Left lung (tissue), 10 donors: ENCODE results near the gene BAIAP2L2. TPM values are rescaled to one million over a fixed set of nuclear protein-coding genes. Genes with fewer than 3 reads are reported as not detected.

Experiments
- ATAC-seq: fragments of 200-7000 bp; cut with Tn5 transposase; one replicate; pipeline ENCODE4 v1.9.1; 2020; ENCODE audit warnings: moderate library complexity
- DNase-seq, 4 donors: peaks; one replicate each; pipeline ENCODE4 v3.0.0-alpha.2; 2013 to 2020
- H3K27ac ChIP-seq, 2 donors: fragments of 200-600 bp; sonication (generic) in 1 of 2; one replicate each; pipeline versions ENCODE4 v1.5.0 to v1.8.0; 2020 to 2021
- H3K27me3 ChIP-seq, 2 donors: fragments of 200-600 bp; sonication (generic) in 1 of 2; one replicate each; pipeline versions ENCODE4 v1.5.0 to v1.8.0; 2020 to 2021
- H3K36me3 ChIP-seq, 2 donors: fragments of 200-600 bp; sonication (generic) in 1 of 2; one replicate each; pipeline versions ENCODE4 v1.5.0 to v1.8.0; 2020 to 2021
- H3K4me1 ChIP-seq, 2 donors: fragments of 200-600 bp; one replicate each; pipeline ENCODE4 v1.8.0; 2021
- H3K4me3 ChIP-seq, 2 donors: fragments of 200-600 bp; sonication (generic) in 1 of 2; one replicate each; pipeline versions ENCODE4 v1.5.0 to v1.8.0; 2020 to 2021; ENCODE audit warnings: mild to moderate bottlenecking in 1 of 2
- H3K9me3 ChIP-seq, 2 donors: fragments of 200-600 bp; sonication (generic) in 1 of 2; one replicate each; pipeline versions ENCODE4 v1.5.0 to v1.8.0; 2020 to 2021
- intact Hi-C, 2 donors: fragments of 100-400 bp; cut with DNase I; formaldehyde crosslinking; loops; one replicate each; pipeline versions ENCODE4 v1.11.2 to v1.14.2; 2022
- polyA plus RNA-seq, 6 donors: library from polyadenylated mRNA; unstranded; fragments of 120-200 nt; gene quantifications; one replicate each; pipeline ENCODE4 v1.2.1, GENCODE V29; 2013; ENCODE audit not compliant: insufficient read length in 6 of 6
- total RNA-seq, 2 donors: library from RNA; stranded (reverse); fragmentation: NEBNext Ultra II Directional; extraction: Animal tissue kit (Norgen Biotek cat#: 25700); gene quantifications; one replicate each; pipeline ENCODE4 v1.2.1, GENCODE V29; 2021
- TF ChIP-seq, protein P1 (sequence below), 2 donors: fragments of 200-600 bp; sonication (generic) in 1 of 2; IDR thresholded peaks; one replicate each; pipeline versions ENCODE4 v1.5.0 to v1.8.0; 2021; ENCODE audit warnings: antibody characterized with exemption in 2 of 2
- donor health status: DM: no; HTN: yes; CAD: no.
- donor health status: DM: no; HTN: no; CAD: no.

The BAIAP2L2 gene
- total and polyA plus RNA-seq, 8 donors = 0.34 to 1.5 (median 0.99) TPM

DNA sequence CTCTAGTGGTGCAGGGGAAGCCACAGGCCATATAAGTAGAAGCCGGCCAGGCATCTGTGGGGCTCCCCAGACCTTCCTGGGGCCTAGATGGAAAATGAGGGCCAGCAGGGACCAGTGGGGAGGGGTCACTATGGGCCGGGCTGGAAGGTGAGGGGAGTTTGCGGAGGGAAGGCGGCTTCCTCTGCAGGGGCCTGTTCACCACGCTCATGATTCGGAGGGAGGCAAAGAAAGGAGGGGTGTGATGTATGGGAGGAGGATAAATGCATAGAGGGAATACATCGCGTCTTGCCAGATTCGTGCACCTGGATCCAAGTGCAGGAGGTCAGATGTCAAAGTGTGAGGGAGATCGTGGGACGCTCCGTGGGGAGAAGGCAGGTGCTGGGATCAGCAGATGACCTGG lies 33.4 kb downstream of the BAIAP2L2 start:
- H3K27me3 ChIP-seq = peaks cover 12 to 22% of the 10 kb centered on the region in 2 donors
- H3K4me1 ChIP-seq = peaks cover 11 to 19% of the 10 kb centered on the region in 2 donors
- H3K9me3 ChIP-seq = no peaks in the 10 kb centered on the region
- DNase-seq = peak in 1 of 4 donors; percentile 43
- no peak overlapping the region for H3K27ac ChIP-seq
- TF ChIP-seq, protein P1, sequence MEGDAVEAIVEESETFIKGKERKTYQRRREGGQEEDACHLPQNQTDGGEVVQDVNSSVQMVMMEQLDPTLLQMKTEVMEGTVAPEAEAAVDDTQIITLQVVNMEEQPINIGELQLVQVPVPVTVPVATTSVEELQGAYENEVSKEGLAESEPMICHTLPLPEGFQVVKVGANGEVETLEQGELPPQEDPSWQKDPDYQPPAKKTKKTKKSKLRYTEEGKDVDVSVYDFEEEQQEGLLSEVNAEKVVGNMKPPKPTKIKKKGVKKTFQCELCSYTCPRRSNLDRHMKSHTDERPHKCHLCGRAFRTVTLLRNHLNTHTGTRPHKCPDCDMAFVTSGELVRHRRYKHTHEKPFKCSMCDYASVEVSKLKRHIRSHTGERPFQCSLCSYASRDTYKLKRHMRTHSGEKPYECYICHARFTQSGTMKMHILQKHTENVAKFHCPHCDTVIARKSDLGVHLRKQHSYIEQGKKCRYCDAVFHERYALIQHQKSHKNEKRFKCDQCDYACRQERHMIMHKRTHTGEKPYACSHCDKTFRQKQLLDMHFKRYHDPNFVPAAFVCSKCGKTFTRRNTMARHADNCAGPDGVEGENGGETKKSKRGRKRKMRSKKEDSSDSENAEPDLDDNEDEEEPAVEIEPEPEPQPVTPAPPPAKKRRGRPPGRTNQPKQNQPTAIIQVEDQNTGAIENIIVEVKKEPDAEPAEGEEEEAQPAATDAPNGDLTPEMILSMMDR (IDR thresholded peaks at IDR 0.05) = no peak
- no peak overlapping the region for H3K4me3 ChIP-seq
- ATAC-seq = no peak
- intact Hi-C loops = no loop called here
- H3K36me3 ChIP-seq = peaks cover 0 to 43% of the 10 kb centered on the region in 2 donors

DNA sequence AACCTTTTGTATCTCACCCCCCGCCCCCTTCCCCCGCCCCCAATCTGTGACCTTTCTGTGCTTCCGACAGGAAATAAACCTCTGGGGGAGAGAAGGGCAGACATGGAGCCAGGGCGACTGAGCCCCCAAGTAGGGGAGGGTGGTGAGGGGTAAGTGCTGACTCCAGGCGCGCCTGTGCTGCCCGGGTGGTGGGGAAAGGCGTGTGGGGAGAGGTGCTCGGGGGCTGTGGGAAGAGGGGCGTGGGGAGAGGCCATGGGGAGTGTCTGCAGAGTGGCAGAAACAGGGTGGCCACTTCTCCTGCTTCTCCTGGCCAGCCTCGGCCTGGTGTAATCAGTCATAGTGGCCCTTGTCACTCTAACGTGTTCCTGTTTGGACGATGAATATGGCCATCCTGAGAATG lies 34.5 kb downstream of the BAIAP2L2 start:
- TF ChIP-seq, protein P1 (IDR thresholded peaks at IDR 0.05) = no peak
- DNase-seq (peak in 1 of 4 donors; percentile 52), ATAC-seq (no peak)
- Histone ChIP-seq H3K4me3 (no peak overlapping the region), H3K27ac (no peak overlapping the region), H3K4me1 (peaks cover 3 to 8% of the 10 kb centered on the region in 2 donors), H3K27me3 (peaks cover under 1 to 11% of the 10 kb centered on the region in 2 donors), H3K36me3 (peaks cover 0 to 55% of the 10 kb centered on the region in 2 donors), H3K9me3 (no peaks in the 10 kb centered on the region)
- intact Hi-C loops = no loop called here

DNA sequence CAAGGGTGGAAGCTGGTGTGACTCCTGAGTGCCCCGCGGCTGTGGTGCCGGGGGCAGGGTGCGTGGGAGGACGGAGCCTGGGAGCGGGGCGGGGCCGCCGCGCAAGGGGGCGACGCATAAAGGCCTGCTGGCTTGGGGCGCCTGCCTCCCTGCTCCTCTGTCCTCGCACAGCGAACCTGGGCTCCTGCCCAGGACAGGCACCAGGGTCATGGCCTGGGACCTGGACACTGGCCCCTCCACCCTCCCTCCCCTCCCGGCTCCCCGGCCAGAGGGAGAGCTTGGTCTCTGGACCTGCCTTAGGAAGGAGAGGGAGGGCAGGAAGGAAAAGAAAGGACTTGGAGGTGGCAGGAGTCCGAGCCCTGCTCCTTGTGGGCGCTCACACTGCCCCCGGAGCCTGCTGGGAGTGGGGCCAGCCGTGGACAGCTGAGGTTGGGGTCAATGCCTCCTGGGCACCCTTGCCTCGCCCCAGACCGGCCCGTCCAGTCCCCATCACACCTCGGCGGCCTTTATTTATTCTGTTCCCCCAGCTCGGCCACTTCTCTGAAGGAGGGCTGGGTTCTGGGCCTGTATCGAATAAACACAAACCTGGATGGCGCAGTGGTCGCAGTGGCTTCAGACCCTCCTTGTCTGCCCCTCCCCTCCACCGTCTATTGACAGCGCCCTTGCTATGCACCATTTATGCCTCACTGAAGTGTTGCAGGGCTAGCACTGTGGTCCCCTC lies 35.2 kb downstream of the BAIAP2L2 start:
- Histone ChIP-seq H3K27ac (no peak overlapping the region), H3K4me1 (peaks cover 0 to under 1% of the 10 kb centered on the region in 2 donors), H3K27me3 (peaks cover 0 to 4% of the 10 kb centered on the region in 2 donors), H3K4me3 (no peak overlapping the region), H3K9me3 (no peaks in the 10 kb centered on the region), H3K36me3 (peaks cover 0 to 62% of the 10 kb centered on the region in 2 donors)
- TF ChIP-seq, protein P1 (IDR thresholded peaks at IDR 0.05) = no peak
- intact Hi-C loops = no loop called here
- ATAC-seq = no peak
- peak in 1 of 4 donors; percentile 66 for DNase-seq

DNA sequence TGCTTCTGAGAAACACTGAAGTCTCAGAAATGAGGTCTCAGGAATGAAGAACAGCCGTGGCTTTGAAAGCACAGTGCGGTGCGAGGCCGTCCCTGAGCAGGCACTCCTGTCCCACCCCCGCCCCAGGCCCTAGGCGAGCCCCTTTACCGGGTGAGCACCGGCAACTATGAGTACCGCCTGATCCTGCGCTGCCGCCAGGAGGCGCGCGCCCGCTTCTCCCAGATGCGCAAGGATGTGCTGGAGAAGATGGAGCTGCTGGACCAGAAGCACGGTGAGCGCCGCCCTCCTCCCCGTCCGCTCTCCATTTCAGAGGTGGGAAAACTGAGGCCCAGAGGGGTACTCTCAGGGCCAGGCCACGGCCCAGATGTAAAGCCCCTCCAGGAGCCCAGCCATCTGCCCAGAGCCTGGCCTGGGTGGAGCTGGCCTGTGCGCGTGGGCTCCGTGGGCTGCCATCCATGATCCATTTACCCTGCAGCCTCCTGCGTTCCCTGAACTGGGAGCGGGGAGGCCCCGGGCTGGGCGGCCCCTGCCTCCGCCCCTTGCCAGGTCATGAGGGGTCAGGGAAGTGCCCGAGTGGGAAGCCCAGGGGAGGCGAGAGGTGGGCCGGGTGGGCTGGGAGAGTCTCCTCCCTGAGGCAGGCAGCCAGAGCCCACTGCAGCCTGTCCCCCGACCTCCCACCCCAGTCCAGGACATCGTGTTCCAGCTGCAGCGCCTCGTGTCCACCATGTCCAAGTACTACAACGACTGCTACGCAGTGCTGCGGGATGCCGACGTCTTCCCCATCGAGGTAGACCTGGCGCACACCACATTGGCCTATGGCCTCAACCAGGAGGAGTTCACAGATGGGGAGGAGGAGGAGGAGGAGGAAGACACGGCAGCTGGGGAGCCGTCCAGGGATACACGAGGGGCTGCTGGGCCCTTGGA lies 36.0 kb downstream of the BAIAP2L2 start:
- H3K4me1 ChIP-seq = no peaks in the 10 kb centered on the region
- H3K36me3 ChIP-seq = peaks cover 0 to 70% of the 10 kb centered on the region in 2 donors
- TF ChIP-seq, protein P1 (IDR thresholded peaks at IDR 0.05) = no peak
- H3K4me3 ChIP-seq = no peak overlapping the region
- DNase-seq (peak in 2 of 4 donors; percentile 47 to 70), ATAC-seq (no peak)
- H3K27me3 ChIP-seq = no peaks in the 10 kb centered on the region
- no peaks in the 10 kb centered on the region for H3K9me3 ChIP-seq
- no peak overlapping the region for H3K27ac ChIP-seq
- intact Hi-C loops = no loop called here
